Measurements from ENCODE around the gene ARHGEF17.

GRCh38 chr11:73262851-73263495 lies 45.1 kb upstream of the ARHGEF17 start:
- TF ChIP-seq, protein P1, sequence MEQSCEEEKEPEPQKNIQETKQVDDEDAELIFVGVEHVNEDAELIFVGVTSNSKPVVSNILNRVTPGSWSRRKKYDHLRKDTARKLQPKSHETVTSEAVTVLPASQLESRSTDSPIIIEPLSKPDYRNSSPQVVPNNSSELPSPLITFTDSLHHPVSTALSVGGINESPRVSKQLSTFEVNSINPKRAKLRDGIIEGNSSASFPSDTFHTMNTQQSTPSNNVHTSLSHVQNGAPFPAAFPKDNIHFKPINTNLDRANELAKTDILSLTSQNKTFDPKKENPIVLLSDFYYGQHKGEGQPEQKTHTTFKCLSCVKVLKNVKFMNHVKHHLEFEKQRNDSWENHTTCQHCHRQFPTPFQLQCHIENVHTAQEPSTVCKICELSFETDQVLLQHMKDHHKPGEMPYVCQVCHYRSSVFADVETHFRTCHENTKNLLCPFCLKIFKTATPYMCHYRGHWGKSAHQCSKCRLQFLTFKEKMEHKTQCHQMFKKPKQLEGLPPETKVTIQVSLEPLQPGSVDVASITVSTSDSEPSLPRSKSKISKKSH (CRISPR knock-in tag; IDR thresholded peaks at IDR 0.05; ENCODE audit: borderline replicate concordance), result no peak
- no peak for TF ChIP-seq ARID2 (CRISPR knock-in tag; IDR thresholded peaks at IDR 0.05; ENCODE audit: borderline replicate concordance)
- TF ChIP-seq FOXK2 (IDR thresholded peaks at IDR 0.05), result no peak
- TF ChIP-seq KDM2A (CRISPR knock-in tag; IDR thresholded peaks at IDR 0.05; ENCODE audit: borderline replicate concordance, low read depth), result no peak
- no peak for TF ChIP-seq HDAC1 (CRISPR knock-in tag; IDR thresholded peaks at IDR 0.05)
- TF ChIP-seq, protein P2, sequence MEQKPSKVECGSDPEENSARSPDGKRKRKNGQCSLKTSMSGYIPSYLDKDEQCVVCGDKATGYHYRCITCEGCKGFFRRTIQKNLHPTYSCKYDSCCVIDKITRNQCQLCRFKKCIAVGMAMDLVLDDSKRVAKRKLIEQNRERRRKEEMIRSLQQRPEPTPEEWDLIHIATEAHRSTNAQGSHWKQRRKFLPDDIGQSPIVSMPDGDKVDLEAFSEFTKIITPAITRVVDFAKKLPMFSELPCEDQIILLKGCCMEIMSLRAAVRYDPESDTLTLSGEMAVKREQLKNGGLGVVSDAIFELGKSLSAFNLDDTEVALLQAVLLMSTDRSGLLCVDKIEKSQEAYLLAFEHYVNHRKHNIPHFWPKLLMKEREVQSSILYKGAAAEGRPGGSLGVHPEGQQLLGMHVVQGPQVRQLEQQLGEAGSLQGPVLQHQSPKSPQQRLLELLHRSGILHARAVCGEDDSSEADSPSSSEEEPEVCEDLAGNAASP (CRISPR knock-in tag; IDR thresholded peaks at IDR 0.05; ENCODE audit: borderline replicate concordance), result no peak

All from HepG2 (cell line).